Measurements from ENCODE around the gene TOX2.

DNA sequence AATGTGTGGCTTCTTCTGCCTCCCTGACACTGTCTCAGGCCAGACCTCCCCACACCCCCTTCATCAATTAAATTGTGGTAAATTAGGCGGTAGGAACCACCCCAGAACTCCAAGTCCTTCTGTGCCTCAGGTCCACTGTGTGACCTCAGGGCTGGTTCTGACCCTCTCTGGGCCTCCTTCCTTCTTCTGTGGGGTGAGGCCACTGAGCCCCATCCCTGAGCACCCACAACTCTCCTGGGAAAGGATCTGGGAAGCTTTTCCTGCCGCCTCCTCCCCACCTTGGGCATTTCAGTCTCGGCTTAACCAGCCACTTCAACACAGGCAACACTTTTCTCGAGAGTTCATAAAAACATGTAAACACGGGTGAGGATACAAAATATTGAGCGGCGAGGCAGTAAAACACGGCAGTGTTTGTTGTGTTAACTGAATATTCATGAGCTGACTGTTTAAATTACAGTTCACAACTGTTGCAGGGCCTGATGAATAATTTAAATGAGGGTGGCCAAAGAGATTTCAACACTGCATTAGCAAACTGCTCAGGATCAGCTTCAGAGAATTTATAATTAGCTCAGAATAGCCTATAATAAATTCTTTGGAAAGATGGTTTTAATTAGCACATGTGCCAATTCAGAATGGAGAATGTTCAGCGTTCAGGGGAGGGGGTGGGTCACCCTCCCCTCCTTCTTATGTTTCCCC is 112.1 kb downstream of the TOX2 start:
- TF ChIP-seq, protein P1, sequence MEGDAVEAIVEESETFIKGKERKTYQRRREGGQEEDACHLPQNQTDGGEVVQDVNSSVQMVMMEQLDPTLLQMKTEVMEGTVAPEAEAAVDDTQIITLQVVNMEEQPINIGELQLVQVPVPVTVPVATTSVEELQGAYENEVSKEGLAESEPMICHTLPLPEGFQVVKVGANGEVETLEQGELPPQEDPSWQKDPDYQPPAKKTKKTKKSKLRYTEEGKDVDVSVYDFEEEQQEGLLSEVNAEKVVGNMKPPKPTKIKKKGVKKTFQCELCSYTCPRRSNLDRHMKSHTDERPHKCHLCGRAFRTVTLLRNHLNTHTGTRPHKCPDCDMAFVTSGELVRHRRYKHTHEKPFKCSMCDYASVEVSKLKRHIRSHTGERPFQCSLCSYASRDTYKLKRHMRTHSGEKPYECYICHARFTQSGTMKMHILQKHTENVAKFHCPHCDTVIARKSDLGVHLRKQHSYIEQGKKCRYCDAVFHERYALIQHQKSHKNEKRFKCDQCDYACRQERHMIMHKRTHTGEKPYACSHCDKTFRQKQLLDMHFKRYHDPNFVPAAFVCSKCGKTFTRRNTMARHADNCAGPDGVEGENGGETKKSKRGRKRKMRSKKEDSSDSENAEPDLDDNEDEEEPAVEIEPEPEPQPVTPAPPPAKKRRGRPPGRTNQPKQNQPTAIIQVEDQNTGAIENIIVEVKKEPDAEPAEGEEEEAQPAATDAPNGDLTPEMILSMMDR (conservative IDR thresholded peaks at IDR 0.05; ENCODE audit: low read depth, low read length): no peak
- no peak for TF ChIP-seq EZH2 (IDR thresholded peaks at IDR 0.05; ENCODE audit: borderline replicate concordance, low read depth, low read length, poor library complexity, severe bottlenecking)

Measured in A673 (cell line).